Measurements from ENCODE around the gene MASP2.

DNA sequence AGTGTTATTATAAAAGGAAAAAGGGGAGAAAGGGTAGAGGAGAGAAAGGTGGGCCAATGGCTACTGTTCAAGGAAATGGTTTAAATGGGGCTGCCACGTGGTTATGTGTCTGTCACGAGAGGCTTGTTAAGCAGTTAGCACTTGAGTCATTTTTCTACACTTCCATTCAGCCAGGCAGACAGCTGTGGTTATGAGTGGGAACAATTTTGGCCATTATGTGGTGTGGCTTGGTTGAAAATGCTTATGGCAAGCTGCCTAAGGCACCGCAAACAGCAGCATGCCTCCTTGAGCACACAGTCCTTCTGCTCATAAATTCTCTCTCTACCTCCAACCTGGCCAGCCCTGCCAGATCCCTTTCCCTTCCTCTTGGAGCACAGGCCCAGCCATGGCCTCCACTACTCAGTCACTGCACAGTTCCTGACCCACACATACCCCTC is 15.9 kb upstream of the MASP2 start:
- no peak for TF ChIP-seq CTCF (IDR thresholded peaks at IDR 0.05)
- no peak for TF ChIP-seq POLR2A (IDR thresholded peaks at IDR 0.05)

All from adrenal gland (tissue), 5 donors.